Trophoblast cell (in vitro differentiated cells and primary cell): ENCODE data around the gene NINJ2.
"Not testable (repeated sequence)": the region's sequence is repeated elsewhere in the genome, so short reads cannot be mapped to it uniquely, and the experiment has no call there.

Source experiments
- DNase-seq, 2 donors: peaks; one replicate each; pipeline ENCODE4 v3.0.0-alpha.2; 2016
- H2AFZ ChIP-seq: 2 replicates; pipeline ENCODE4 v1.6.1; 2013; ENCODE audit warnings: low read length, moderate library complexity, mild to moderate bottlenecking; ENCODE audit not compliant: insufficient read depth, poor library complexity
- H2AK5ac ChIP-seq: 2 replicates; pipeline ENCODE4 v1.6.1; 2013; ENCODE audit warnings: mild to moderate bottlenecking, low read length
- H2BK120ac ChIP-seq: 2 replicates; pipeline ENCODE4 v1.6.1; 2013; ENCODE audit warnings: low read length, mild to moderate bottlenecking, moderate library complexity; ENCODE audit not compliant: insufficient read depth, poor library complexity
- H2BK12ac ChIP-seq: 2 replicates; pipeline ENCODE4 v1.6.1; 2013; ENCODE audit warnings: mild to moderate bottlenecking, low read length, moderate library complexity
- H2BK5ac ChIP-seq: 2 replicates; pipeline ENCODE4 v1.6.1; 2013; ENCODE audit warnings: low read length, low read depth, moderate library complexity, mild to moderate bottlenecking; ENCODE audit not compliant: poor library complexity
- H3K14ac ChIP-seq: 2 replicates; pipeline ENCODE4 v1.6.1; 2013; ENCODE audit warnings: mild to moderate bottlenecking, low read length
- H3K18ac ChIP-seq: 2 replicates; pipeline ENCODE4 v1.6.1; 2013; ENCODE audit warnings: mild to moderate bottlenecking, low read length
- H3K23ac ChIP-seq: 2 replicates; pipeline ENCODE4 v1.6.1; 2013; ENCODE audit warnings: low read length
- H3K27ac ChIP-seq: 2 replicates; pipeline ENCODE4 v1.5.1; 2013; ENCODE audit warnings: low read depth, mild to moderate bottlenecking, inconsistent platforms, low read length, moderate library complexity
- H3K27me3 ChIP-seq: 2 replicates; pipeline ENCODE4 v1.6.1; 2013; ENCODE audit warnings: inconsistent platforms, mild to moderate bottlenecking, low read length, moderate library complexity; ENCODE audit not compliant: insufficient read depth
- H3K36me3 ChIP-seq, 2 experiments: 1 replicate in 1 of 2; 2 replicates in 1 of 2; pipeline ENCODE4 v1.6.1; 2013; ENCODE audit warnings: low read length in 2 of 2, mild to moderate bottlenecking in 2 of 2, moderate library complexity in 1 of 2; ENCODE audit not compliant: insufficient read depth in 2 of 2, control insufficient read depth in 1 of 2
- H3K4ac ChIP-seq: 2 replicates; pipeline ENCODE4 v1.6.1; 2013; ENCODE audit warnings: low read depth, mild to moderate bottlenecking, low read length, moderate library complexity
- H3K4me1 ChIP-seq, 2 experiments: 1 replicate in 1 of 2; 2 replicates in 1 of 2; pipeline ENCODE4 v1.6.1; 2013; ENCODE audit warnings: low read length in 2 of 2, mild to moderate bottlenecking in 2 of 2, moderate library complexity in 1 of 2; ENCODE audit not compliant: insufficient read depth in 2 of 2, control insufficient read depth in 1 of 2
- H3K4me2 ChIP-seq: 2 replicates; pipeline ENCODE4 v1.6.1; 2013; ENCODE audit warnings: inconsistent platforms, mild to moderate bottlenecking, low read length, moderate library complexity
- H3K4me3 ChIP-seq: 2 replicates; pipeline ENCODE4 v1.5.1; 2013; ENCODE audit warnings: mild to moderate bottlenecking, low read depth, low read length, inconsistent platforms
- H3K79me1 ChIP-seq: one replicate; pipeline ENCODE4 v1.6.1; 2013; ENCODE audit warnings: low read length
- H3K79me2 ChIP-seq: 2 replicates; pipeline ENCODE4 v1.6.1; 2013; ENCODE audit warnings: low read length, mild to moderate bottlenecking; ENCODE audit not compliant: control insufficient read depth, insufficient read depth, poor library complexity
- H3K9ac ChIP-seq: 2 replicates; pipeline ENCODE4 v1.6.1; 2013; ENCODE audit warnings: mild to moderate bottlenecking, low read length
- H3K9me3 ChIP-seq: 2 replicates; pipeline ENCODE4 v1.6.1; 2013; ENCODE audit warnings: low read depth, mild to moderate bottlenecking, control low read depth, inconsistent platforms, low read length; ENCODE audit not compliant: insufficient read depth
- H4K12ac ChIP-seq: 2 replicates; pipeline ENCODE4 v1.6.1; 2013; ENCODE audit warnings: low read depth, mild to moderate bottlenecking, low read length, moderate library complexity
- H4K8ac ChIP-seq: 2 replicates; pipeline ENCODE4 v1.6.1; 2013; ENCODE audit warnings: low read depth, mild to moderate bottlenecking, low read length, moderate library complexity
- H4K91ac ChIP-seq: one replicate; pipeline ENCODE4 v1.6.1; 2013; ENCODE audit warnings: low read depth, mild to moderate bottlenecking, low read length, moderate library complexity
- WGBS: extraction: QIAGEN DNeasy Blood & Tissue Kit; methylation state at CpG from one replicate; pipeline ENCODE4 v1.1.7; 2013; ENCODE audit warnings: missing lambda C conversion rate; ENCODE audit not compliant: insufficient read length, insufficient coverage; ENCODE audit errors: extremely low coverage; 5-methylcytosine and 5-hydroxymethylcytosine counted together

Gene NINJ2

DNA sequence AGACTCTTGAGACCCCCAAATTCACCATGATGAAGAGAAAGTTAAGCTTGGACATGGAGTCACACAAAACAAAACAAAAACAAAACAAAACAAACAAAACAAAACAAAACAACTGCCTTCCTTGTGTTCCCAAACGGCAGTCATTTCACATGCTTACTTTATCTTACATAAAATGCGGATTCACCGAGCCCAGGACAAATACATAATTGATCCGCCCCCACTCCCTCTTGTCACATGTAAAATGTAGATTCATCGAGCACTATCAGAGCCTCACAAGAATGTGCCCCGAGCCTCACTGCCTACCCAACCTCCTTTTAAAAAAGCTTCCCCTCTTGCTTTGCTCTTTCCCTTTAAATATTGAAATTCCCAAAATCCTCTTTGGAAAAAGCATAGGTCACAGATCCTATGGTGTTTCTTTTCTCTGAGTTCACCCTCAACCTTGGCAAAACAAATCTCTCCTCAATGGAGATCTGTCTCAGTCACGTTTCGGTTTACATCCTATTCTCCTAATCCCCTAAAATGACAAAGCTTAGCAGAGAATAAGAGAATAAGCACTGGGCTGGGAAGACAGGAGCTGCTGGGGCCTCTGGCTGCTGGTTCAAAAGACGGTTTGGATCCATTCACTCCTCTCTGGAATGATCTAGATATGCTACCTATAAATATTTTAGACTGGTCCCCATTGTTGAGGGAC is 83.7 kb downstream of the NINJ2 start:
- H3K27ac ChIP-seq: no peak overlapping the region
- no peak overlapping the region for H4K91ac ChIP-seq
- no peaks in the 10 kb centered on the region for H3K27me3 ChIP-seq
- no peak overlapping the region for H3K9ac ChIP-seq
- H3K18ac ChIP-seq: no peak overlapping the region
- peaks cover 3 to 4% of the 10 kb centered on the region in 2 experiments for H3K4me1 ChIP-seq
- no peaks in the 10 kb centered on the region for H3K36me3 ChIP-seq
- H2AK5ac ChIP-seq: no peak overlapping the region
- H2BK120ac ChIP-seq: no peak overlapping the region
- no CpG with 5 or more reads among the region's 9 CpGs for WGBS
- no peak overlapping the region for H4K12ac ChIP-seq
- peaks cover 8% of the 10 kb centered on the region for H3K79me1 ChIP-seq
- H3K23ac ChIP-seq: no peak overlapping the region
- no peak overlapping the region for H3K4me2 ChIP-seq
- H2AFZ ChIP-seq: no peak overlapping the region
- no peaks in the 10 kb centered on the region for H3K79me2 ChIP-seq
- no peak overlapping the region for H3K4ac ChIP-seq
- no peaks in the 10 kb centered on the region for H3K9me3 ChIP-seq
- no peak for DNase-seq
- no peak overlapping the region for H4K8ac ChIP-seq
- no peak overlapping the region for H2BK12ac ChIP-seq
- no peak overlapping the region for H2BK5ac ChIP-seq
- H3K14ac ChIP-seq: no peak overlapping the region
- no peak overlapping the region for H3K4me3 ChIP-seq

DNA sequence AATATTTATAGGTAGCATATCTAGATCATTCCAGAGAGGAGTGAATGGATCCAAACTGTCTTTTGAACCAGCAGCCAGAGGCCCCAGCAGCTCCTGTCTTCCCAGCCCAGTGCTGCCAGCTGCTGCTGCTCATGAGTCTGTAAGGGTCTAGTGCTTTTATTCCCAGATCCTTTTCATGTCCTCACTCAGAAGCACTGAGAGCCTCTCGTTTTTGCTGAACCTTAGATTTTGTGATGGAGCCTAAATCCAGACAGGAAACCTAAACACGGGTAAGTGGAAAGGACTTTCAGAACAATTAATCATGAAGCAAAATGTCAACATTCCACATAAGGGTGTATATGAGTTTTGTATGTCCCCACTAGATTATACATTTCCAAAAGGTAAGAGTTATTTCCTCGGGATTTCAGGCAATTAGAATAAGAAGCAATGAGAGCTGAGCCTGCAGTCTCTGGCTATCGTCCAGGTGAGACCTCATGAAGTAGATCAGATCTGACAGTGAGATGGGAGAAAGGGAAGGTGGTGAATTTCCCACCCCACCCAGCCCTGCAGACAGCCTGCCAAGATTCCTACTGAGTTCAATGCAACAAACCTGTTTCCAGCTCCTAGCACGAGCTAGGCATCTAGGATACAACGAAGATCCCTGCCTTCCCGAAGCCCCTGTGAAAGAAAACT is 84.4 kb downstream of the NINJ2 start:
- DNase-seq: no peak
- Histone ChIP-seq H4K8ac (no peak overlapping the region), H2BK120ac (no peak overlapping the region), H3K27ac (no peak overlapping the region), H3K79me2 (no peaks in the 10 kb centered on the region), H3K36me3 (no peaks in the 10 kb centered on the region), H3K4me1 (peaks cover 3 to 4% of the 10 kb centered on the region in 2 experiments), H3K9me3 (no peaks in the 10 kb centered on the region), H3K23ac (no peak overlapping the region), H3K79me1 (peaks cover 8% of the 10 kb centered on the region), H4K12ac (no peak overlapping the region), H3K4ac (no peak overlapping the region), H3K4me3 (no peak overlapping the region), H2AFZ (no peak overlapping the region), H3K9ac (no peak overlapping the region), H2AK5ac (no peak overlapping the region), H3K14ac (no peak overlapping the region), H4K91ac (no peak overlapping the region), H3K18ac (no peak overlapping the region), H2BK5ac (no peak overlapping the region), H3K27me3 (no peaks in the 10 kb centered on the region), H2BK12ac (no peak overlapping the region), H3K4me2 (no peak overlapping the region)
- WGBS: no CpG with 5 or more reads among the region's 7 CpGs

- not testable (repeated sequence) for DNase-seq, H3K79me1 ChIP-seq, H3K36me3 ChIP-seq, H2BK5ac ChIP-seq, H2BK120ac ChIP-seq, H3K4me3 ChIP-seq, H3K9ac ChIP-seq, H3K23ac ChIP-seq, H3K4me2 ChIP-seq, H4K12ac ChIP-seq, H2AFZ ChIP-seq, H4K91ac ChIP-seq, H3K9me3 ChIP-seq, H3K27ac ChIP-seq, H3K27me3 ChIP-seq, H2AK5ac ChIP-seq, H3K79me2 ChIP-seq, H3K4ac ChIP-seq, H3K4me1 ChIP-seq, H3K18ac ChIP-seq, H3K14ac ChIP-seq
- WGBS: no CpG with 5 or more reads among the region's 19 CpGs
- Histone ChIP-seq H2BK12ac (peak overlapping the region; percentile 53), H4K8ac (peak overlapping the region; percentile 21)
Measured at GRCh38 chr12:577994-578747, 85.1 kb downstream of the NINJ2 start.

- peaks cover 9 to 12% of the 10 kb centered on the region in 2 experiments for H3K4me1 ChIP-seq
- H3K27ac ChIP-seq: no peak overlapping the region
- peak overlapping the region; percentile 49 for H4K12ac ChIP-seq
- peak overlapping the region; percentile 7 for H3K4ac ChIP-seq
- H3K4me3 ChIP-seq: no peak overlapping the region
- H3K9ac ChIP-seq: no peak overlapping the region
- peak overlapping the region; percentile 77 for H4K8ac ChIP-seq
- H2AK5ac ChIP-seq: no peak overlapping the region
- peak overlapping the region; percentile 75 for H4K91ac ChIP-seq
- peak overlapping the region; percentile 13 for H3K14ac ChIP-seq
- no peak overlapping the region for H3K23ac ChIP-seq
- H2BK12ac ChIP-seq: peak overlapping the region; percentile 63
- H3K4me2 ChIP-seq: no peak overlapping the region
- H3K79me1 ChIP-seq: peaks cover 10% of the 10 kb centered on the region
- no peak for DNase-seq
- no peaks in the 10 kb centered on the region for H3K27me3 ChIP-seq
- H2BK5ac ChIP-seq: no peak overlapping the region
- peak overlapping the region; percentile 26 for H2BK120ac ChIP-seq
- H3K18ac ChIP-seq: no peak overlapping the region
- WGBS: no CpG with 5 or more reads among the region's 14 CpGs
- no peaks in the 10 kb centered on the region for H3K79me2 ChIP-seq
- H3K9me3 ChIP-seq: no peaks in the 10 kb centered on the region
- no peaks in the 10 kb centered on the region for H3K36me3 ChIP-seq
- H2AFZ ChIP-seq: peak overlapping the region; percentile 69
Measured at GRCh38 chr12:576615-577110, 86.6 kb downstream of the NINJ2 start.
